Esophagus muscularis mucosa (tissue), 4 donors: Measurements from ENCODE around the gene ARMC9. TPM values are rescaled to one million over a fixed set of nuclear protein-coding genes. Genes with fewer than 3 reads are reported as not detected.

ENCODE experiments used
- DNase-seq: peaks from one replicate; pipeline ENCODE4 v3.0.0-alpha.2; 2017; ENCODE audit errors: extremely low spot score
- H3K27ac ChIP-seq, 4 donors: fragments of 200-600 bp; sonication (generic); replicated peaks in 1 of 4; 1 replicate in 3 of 4; 2 replicates in 1 of 4; pipeline ENCODE4 v1.5.1; 2016 to 2019; ENCODE audit warnings: mild to moderate bottlenecking in 1 of 4
- H3K27me3 ChIP-seq, 4 donors: fragments of 200-600 bp; sonication (generic); one replicate each; pipeline versions ENCODE4 v1.5.1 to v1.6.0; 2016 to 2019
- H3K36me3 ChIP-seq, 4 donors: fragments of 200-600 bp; sonication (generic); one replicate each; pipeline ENCODE4 v1.5.1; 2016 to 2019
- H3K4me1 ChIP-seq, 4 donors: fragments of 200-600 bp; sonication (generic); one replicate each; pipeline ENCODE4 v1.5.1; 2016 to 2019
- H3K4me3 ChIP-seq, 4 donors: fragments of 200-600 bp; sonication (generic); 1 replicate in 2 of 4; 2 replicates in 2 of 4; pipeline ENCODE4 v1.5.1; 2016 to 2019; ENCODE audit warnings: mild to moderate bottlenecking in 4 of 4, moderate library complexity in 1 of 4
- H3K9me3 ChIP-seq, 4 donors: fragments of 200-600 bp; sonication (generic); 1 replicate in 3 of 4; 2 replicates in 1 of 4; pipeline ENCODE4 v1.5.1; 2016 to 2019
- EP300 ChIP-seq: sonication (generic); formaldehyde crosslinking; IDR thresholded peaks from one replicate; pipeline ENCODE4 v1.6.1; 2017; ENCODE audit warnings: antibody characterized with exemption
- POLR2A ChIP-seq: fragments of 450-650 bp; IDR thresholded peaks from one replicate; pipeline ENCODE4 v1.6.1; 2017; ENCODE audit warnings: antibody characterized with exemption, moderate library complexity, mild to moderate bottlenecking, low read depth
- POLR2AphosphoS5 ChIP-seq, 2 donors: sonication (generic); formaldehyde crosslinking; IDR thresholded peaks; one replicate each; pipeline ENCODE4 v1.6.1; 2017; ENCODE audit warnings: antibody characterized with exemption in 2 of 2
- WGBS: methylation state at CpG from one replicate; pipeline ENCODE4 v1.1.5; 2018; 5-methylcytosine and 5-hydroxymethylcytosine counted together
- intact Hi-C: fragments of 100-400 bp; cut with DNase I; formaldehyde crosslinking; loops from one replicate; pipeline ENCODE4 v1.15.1; 2023
- total RNA-seq, 4 donors: library from RNA; depleted of rRNA; stranded (reverse); fragments of >200 nt; gene quantifications; one replicate each; pipeline versions ENCODE4 v1.1.0 to v1.2.1, GENCODE V29; 2016
- TF ChIP-seq, protein P1 (sequence below), 3 experiments: fragments of 200-600 bp in 2 of 3; fragments of 450-650 bp in 1 of 3; sonication (generic) in 2 of 3; IDR thresholded peaks; one replicate each; pipeline ENCODE4 v1.5.1; 2017 to 2019; ENCODE audit warnings: antibody characterized with exemption in 3 of 3, mild to moderate bottlenecking in 2 of 3, moderate library complexity in 1 of 3

The ARMC9 gene
- total RNA-seq, 4 donors from 2014 or later = 119 to 262 (median 152) TPM

DNA sequence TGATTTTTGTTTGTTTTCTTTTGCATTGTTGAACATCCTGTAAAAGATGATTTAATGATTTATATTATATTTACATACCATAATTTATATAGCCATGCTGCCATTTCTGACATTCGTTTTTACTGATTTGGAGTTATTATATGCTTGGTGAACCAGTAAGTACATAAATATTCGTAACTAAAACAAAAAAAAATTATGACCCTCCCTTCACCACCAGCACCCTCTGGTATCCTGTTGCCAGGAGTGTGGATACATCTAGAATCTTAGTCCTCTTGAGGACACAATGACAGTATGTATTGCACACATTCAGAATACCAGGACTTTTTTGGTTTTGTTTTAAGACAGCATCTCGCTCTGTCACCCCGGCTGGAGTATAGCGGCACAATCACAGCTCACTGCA, 153.2 kb downstream of the ARMC9 start:
- no peak for DNase-seq
- intact Hi-C loops = no loop called here
- H3K27ac ChIP-seq = no peak overlapping the region
- no peaks in the 10 kb centered on the region for H3K27me3 ChIP-seq
- TF ChIP-seq EP300 = no peak
- TF ChIP-seq POLR2A = no peak
- no peak for TF ChIP-seq POLR2AphosphoS5 (IDR thresholded peaks at IDR 0.05)
- TF ChIP-seq, protein P1, sequence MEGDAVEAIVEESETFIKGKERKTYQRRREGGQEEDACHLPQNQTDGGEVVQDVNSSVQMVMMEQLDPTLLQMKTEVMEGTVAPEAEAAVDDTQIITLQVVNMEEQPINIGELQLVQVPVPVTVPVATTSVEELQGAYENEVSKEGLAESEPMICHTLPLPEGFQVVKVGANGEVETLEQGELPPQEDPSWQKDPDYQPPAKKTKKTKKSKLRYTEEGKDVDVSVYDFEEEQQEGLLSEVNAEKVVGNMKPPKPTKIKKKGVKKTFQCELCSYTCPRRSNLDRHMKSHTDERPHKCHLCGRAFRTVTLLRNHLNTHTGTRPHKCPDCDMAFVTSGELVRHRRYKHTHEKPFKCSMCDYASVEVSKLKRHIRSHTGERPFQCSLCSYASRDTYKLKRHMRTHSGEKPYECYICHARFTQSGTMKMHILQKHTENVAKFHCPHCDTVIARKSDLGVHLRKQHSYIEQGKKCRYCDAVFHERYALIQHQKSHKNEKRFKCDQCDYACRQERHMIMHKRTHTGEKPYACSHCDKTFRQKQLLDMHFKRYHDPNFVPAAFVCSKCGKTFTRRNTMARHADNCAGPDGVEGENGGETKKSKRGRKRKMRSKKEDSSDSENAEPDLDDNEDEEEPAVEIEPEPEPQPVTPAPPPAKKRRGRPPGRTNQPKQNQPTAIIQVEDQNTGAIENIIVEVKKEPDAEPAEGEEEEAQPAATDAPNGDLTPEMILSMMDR (IDR thresholded peaks at IDR 0.05) = no peak
- H3K36me3 ChIP-seq = peaks cover 0 to 36% (median 13%) of the 10 kb centered on the region in 4 donors
- H3K4me3 ChIP-seq = no peak overlapping the region
- peaks cover 4 to 18% (median 10%) of the 10 kb centered on the region in 4 donors for H3K4me1 ChIP-seq
- 91% methylated on average over 5 of the region's 5 CpGs for WGBS
- H3K9me3 ChIP-seq = no peaks in the 10 kb centered on the region

DNA sequence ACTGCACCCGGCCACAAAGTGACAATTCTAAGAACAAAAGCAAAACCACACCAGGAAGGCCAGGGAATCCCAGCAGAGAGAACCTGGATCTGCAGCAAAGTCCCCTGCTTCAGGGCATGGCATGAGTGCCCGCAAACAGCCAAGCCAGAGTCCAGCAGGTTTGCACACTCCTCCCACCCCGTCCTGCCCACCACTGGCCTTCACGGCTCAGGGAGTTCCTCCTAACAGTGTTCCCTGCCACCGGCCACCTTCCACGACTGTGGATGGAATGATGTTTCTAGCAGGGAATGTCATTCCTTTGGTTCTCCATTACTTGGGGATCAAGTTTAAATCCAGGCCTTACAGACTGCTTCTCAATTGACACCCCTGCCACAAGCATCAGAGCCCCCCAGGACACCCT, 155.0 kb downstream of the ARMC9 start:
- Histone ChIP-seq H3K4me1 (peaks cover 4 to 12% (median 6%) of the 10 kb centered on the region in 4 donors), H3K27ac (no peak overlapping the region), H3K36me3 (peaks cover 0 to 39% (median 16%) of the 10 kb centered on the region in 4 donors), H3K27me3 (no peaks in the 10 kb centered on the region), H3K9me3 (no peaks in the 10 kb centered on the region), H3K4me3 (no peak overlapping the region)
- TF ChIP-seq, protein P1 (IDR thresholded peaks at IDR 0.05) = no peak
- TF ChIP-seq POLR2A (no peak), EP300 (no peak), POLR2AphosphoS5 (IDR thresholded peaks at IDR 0.05) (no peak)
- 88% methylated on average over 4 of the region's 6 CpGs for WGBS
- intact Hi-C loops = no loop called here
- DNase-seq = no peak

DNA sequence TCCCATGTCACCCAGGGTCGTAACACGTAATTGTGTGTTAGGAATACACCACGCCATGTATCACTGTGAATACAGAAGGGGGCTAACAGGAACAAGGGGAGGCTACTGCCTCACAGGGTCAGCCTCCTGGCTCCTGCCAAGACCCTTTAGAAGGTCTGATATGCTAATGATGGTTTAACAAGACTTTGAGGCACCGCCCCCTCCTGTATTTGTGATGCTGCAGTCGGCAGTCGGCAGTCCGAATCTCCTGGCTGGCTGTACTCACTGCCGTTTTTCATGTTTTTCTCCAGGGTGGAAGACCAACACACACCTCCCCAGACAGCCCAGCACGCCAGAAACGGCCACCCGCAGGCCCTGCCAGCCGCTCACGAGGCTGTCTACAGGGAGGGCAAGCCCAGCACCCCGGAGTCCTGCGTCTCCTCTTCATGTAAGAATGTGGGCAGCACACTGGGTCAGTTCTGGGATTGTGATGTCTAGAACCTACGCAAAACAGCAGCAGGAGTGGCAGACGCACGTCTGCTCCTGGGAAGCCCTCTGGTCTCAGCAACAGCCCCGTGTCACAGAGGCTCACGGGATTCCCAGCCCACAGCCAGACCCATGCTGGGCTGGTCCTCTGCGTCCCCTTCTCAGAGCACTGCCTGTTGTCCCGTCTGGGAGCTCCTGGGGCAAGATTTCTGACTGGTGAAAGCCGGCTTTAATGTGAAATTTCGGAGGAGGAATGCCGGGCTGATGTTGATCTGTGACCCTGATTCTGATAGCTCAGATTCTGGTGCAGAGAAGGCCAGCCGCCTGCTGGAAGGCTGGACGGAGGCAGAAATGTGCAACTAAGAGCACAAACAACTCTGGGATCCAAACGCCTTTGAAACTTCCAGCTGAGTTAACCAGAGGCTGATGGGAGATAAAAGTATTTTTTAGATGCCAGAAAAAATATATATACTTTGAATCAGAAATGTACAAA, 157.4 kb downstream of the ARMC9 start:
- Histone ChIP-seq H3K9me3 (no peaks in the 10 kb centered on the region), H3K4me1 (peaks cover 0 to 5% (median 4%) of the 10 kb centered on the region in 4 donors), H3K27ac (no peak overlapping the region), H3K4me3 (no peak overlapping the region), H3K27me3 (no peaks in the 10 kb centered on the region), H3K36me3 (peaks cover 0 to 57% (median 27%) of the 10 kb centered on the region in 4 donors)
- intact Hi-C loops = no loop called here
- no peak for DNase-seq
- 67% methylated on average over 26 of the region's 28 CpGs for WGBS
- TF ChIP-seq POLR2AphosphoS5 (IDR thresholded peaks at IDR 0.05) (no peak), POLR2A (no peak), EP300 (no peak)
- TF ChIP-seq, protein P1 (IDR thresholded peaks at IDR 0.05) = no peak

DNA sequence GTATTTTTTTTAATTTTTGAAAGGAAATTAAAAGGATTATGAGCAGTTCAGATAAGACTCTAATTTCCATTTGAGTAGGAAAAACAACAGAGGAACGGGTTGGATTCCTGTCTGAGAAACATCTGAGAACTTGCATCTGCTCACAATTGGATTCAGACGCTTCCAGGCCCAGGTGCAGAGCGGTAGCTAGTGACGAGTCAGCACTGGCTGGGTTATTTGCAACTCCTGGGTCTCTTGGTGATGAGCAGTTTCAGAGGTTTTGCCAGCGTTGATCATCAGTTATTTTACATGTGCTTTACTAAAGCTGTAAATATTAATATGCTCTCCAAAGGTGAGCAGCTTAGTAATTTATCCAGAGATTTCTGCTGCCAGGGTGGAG, 158.0 kb downstream of the ARMC9 start:
- H3K36me3 ChIP-seq = peaks cover 0 to 64% (median 34%) of the 10 kb centered on the region in 4 donors
- WGBS = 57% methylated on average over 5 of the region's 5 CpGs
- no peaks in the 10 kb centered on the region for H3K27me3 ChIP-seq
- no peak for DNase-seq
- TF ChIP-seq EP300 = no peak
- TF ChIP-seq, protein P1 (IDR thresholded peaks at IDR 0.05) = no peak
- peaks cover 0 to 5% (median 4%) of the 10 kb centered on the region in 4 donors for H3K4me1 ChIP-seq
- no peaks in the 10 kb centered on the region for H3K9me3 ChIP-seq
- no peak overlapping the region for H3K4me3 ChIP-seq
- H3K27ac ChIP-seq = no peak overlapping the region
- intact Hi-C loops = no loop called here
